Activated gamma-delta T cell (primary cell): Measurements from ENCODE around the gene ENDOG.
"Not testable (repeated sequence)": the region's sequence is repeated elsewhere in the genome, so short reads cannot be mapped to it uniquely, and the experiment has no call there.

Experiments used
- DNase-seq: peaks from one replicate; lab custom pipeline; 2025; lab: John Stamatoyannopoulos, UW
- total RNA-seq, 2 donors: gene quantifications; one replicate each; lab custom pipeline; 2026; lab: John Stamatoyannopoulos, UW

ENDOG gene
- total RNA-seq = 8.5 to 10.2 reads per million in 2 donors

- peak; percentile 89 for DNase-seq
Observed at GRCh38 chr9:128818099-128818838, at the start of gene ENDOG. ENDOG (plus strand) TSS chr9:128818500; CDS start chr9:128818685, 185 bp downstream.

- no peak for DNase-seq
Observed at GRCh38 chr9:128768606-128769005, 49.7 kb upstream of the ENDOG start.

GRCh38 chr9:128770286-128771030, 47.8 kb upstream of the ENDOG start:
- DNase-seq = no peak

GRCh38 chr9:128771094-128771721, 47.1 kb upstream of the ENDOG start:
- no peak for DNase-seq

GRCh38 chr9:128771745-128772519, 46.4 kb upstream of the ENDOG start, which contains the start of gene ZER1:
ZER1 (minus strand) TSS chr9:128771927; CDS start chr9:128755565, 16,362 bp downstream.
- DNase-seq = peak; percentile 92

- no peak for DNase-seq
Observed at GRCh38 chr9:128773049-128773448, 45.3 kb upstream of the ENDOG start.

- DNase-seq = no peak
Observed at GRCh38 chr9:128774804-128775203, 43.5 kb upstream of the ENDOG start.

- not testable (repeated sequence) for DNase-seq
Observed at GRCh38 chr9:128780093-128780492, 38.2 kb upstream of the ENDOG start.

GRCh38 chr9:128781187-128782070, 36.9 kb upstream of the ENDOG start:
- no peak for DNase-seq

- no peak for DNase-seq
Observed at GRCh38 chr9:128782669-128783068, 35.6 kb upstream of the ENDOG start.

- DNase-seq = no peak
Observed at GRCh38 chr9:128785427-128785826, 32.9 kb upstream of the ENDOG start.

- DNase-seq = peak; percentile 89
Observed at GRCh38 chr9:128786681-128787601, 31.4 kb upstream of the ENDOG start, which contains the start of gene TBC1D13. TBC1D13 (plus strand) TSS chr9:128787253; CDS start chr9:128787354, 101 bp downstream.

- DNase-seq = no peak
Observed at GRCh38 chr9:128787659-128788058, 30.6 kb upstream of the ENDOG start.

GRCh38 chr9:128788445-128788844, 29.9 kb upstream of the ENDOG start:
- DNase-seq = no peak

- no peak for DNase-seq
Observed at GRCh38 chr9:128790536-128790935, 27.8 kb upstream of the ENDOG start.

GRCh38 chr9:128792134-128792533, 26.2 kb upstream of the ENDOG start:
- DNase-seq = no peak

- DNase-seq = no peak
Observed at GRCh38 chr9:128792978-128793686, 25.2 kb upstream of the ENDOG start.

GRCh38 chr9:128794961-128795360, 23.3 kb upstream of the ENDOG start:
- not testable (repeated sequence) for DNase-seq

GRCh38 chr9:128798896-128799295, 19.4 kb upstream of the ENDOG start:
- no peak for DNase-seq
